Activated naive CD4-positive, alpha-beta T cell treated with anti-CD3 and anti-CD28 coated beads, Interleukin-2, amount 50 U/mL, for 72 hours (primary cell): ENCODE data around the gene SLC39A2. TPM values are rescaled to one million over a fixed set of nuclear protein-coding genes. Genes with fewer than 3 reads are reported as not detected.
"Not testable (repeated sequence)": the region's sequence is repeated elsewhere in the genome, so short reads cannot be mapped to it uniquely, and the experiment has no call there.

Experiments used
- ATAC-seq, 2 donors: fragments of 150-1000 bp; cut with Tn5 transposase; 2 replicates each; pipeline ENCODE4 v1.10.0; 2021; ENCODE audit warnings: mild to moderate bottlenecking in 2 of 2, moderate library complexity in 2 of 2
- DNase-seq, 2 donors: peaks; one replicate each; pipeline ENCODE4 v3.0.0; 2021 to 2022; ENCODE audit warnings: low spot score in 2 of 2
- H3K27ac Mint-ChIP-seq, 2 donors: one replicate each; pipeline ENCODE4 v1.8.0; 2022; ENCODE audit warnings: mild to moderate bottlenecking in 2 of 2, mixed read lengths in 2 of 2
- H3K36me3 Mint-ChIP-seq, 2 donors: one replicate each; pipeline ENCODE4 v1.8.0; 2022; ENCODE audit warnings: mixed read lengths in 2 of 2
- H3K9me3 Mint-ChIP-seq, 2 donors: one replicate each; pipeline ENCODE4 v1.8.0; 2022; ENCODE audit warnings: mixed read lengths in 2 of 2
- total RNA-seq, 2 donors: library from RNA; stranded (reverse); gene quantifications; one replicate each; pipeline ENCODE4 v1.2.3, GENCODE V29; 2022

SLC39A2 gene
- total RNA-seq, 2 donors from 2014 or later: 0.27 TPM; not detected in 1

- no peaks in the 10 kb centered on the region for H3K9me3 Mint-ChIP-seq
- H3K36me3 Mint-ChIP-seq: no peaks in the 10 kb centered on the region
- no peak for DNase-seq
- ATAC-seq: no peak
- H3K27ac Mint-ChIP-seq: no peak within 1 kb of the TSS
Observed at GRCh38 chr14:21034707-21035106, 35.6 kb downstream of the SLC39A2 start, which contains the start of gene RNASE13. Gene RNASE13 (minus strand): TSS chr14:21034807. CDS start chr14:21034288, 519 bp downstream.

- Mint-ChIP-seq H3K27ac (peak overlapping the region in 1 of 2 donors; percentile 18), H3K36me3 (no peaks in the 10 kb centered on the region), H3K9me3 (no peaks in the 10 kb centered on the region)
- DNase-seq: no peak
- peak in 1 of 2 donors; percentile 65 for ATAC-seq
Observed at GRCh38 chr14:21036751-21037150, 37.7 kb downstream of the SLC39A2 start.

GRCh38 chr14:21037156-21037555 is 38.1 kb downstream of the SLC39A2 start:
- H3K36me3 Mint-ChIP-seq: no peaks in the 10 kb centered on the region
- no peak for ATAC-seq
- no peak for DNase-seq
- H3K27ac Mint-ChIP-seq: no peak overlapping the region
- H3K9me3 Mint-ChIP-seq: no peaks in the 10 kb centered on the region

GRCh38 chr14:21038441-21039422 is 39.6 kb downstream of the SLC39A2 start:
- no peak overlapping the region for H3K27ac Mint-ChIP-seq
- no peaks in the 10 kb centered on the region for H3K36me3 Mint-ChIP-seq
- DNase-seq (no peak), ATAC-seq (no peak)
- H3K9me3 Mint-ChIP-seq: no peaks in the 10 kb centered on the region

- ATAC-seq (peak; percentile 56 to 64), DNase-seq (no peak)
- Mint-ChIP-seq H3K36me3 (no peaks in the 10 kb centered on the region), H3K9me3 (no peaks in the 10 kb centered on the region), H3K27ac (peak overlapping the region; percentile 11 to 20)
Observed at GRCh38 chr14:21039585-21040369, 40.7 kb downstream of the SLC39A2 start.

GRCh38 chr14:21040370-21040925 is 41.4 kb downstream of the SLC39A2 start:
- DNase-seq: no peak
- ATAC-seq: no peak
- Mint-ChIP-seq H3K27ac (peak overlapping the region in 1 of 2 donors; percentile 20), H3K36me3 (no peaks in the 10 kb centered on the region), H3K9me3 (no peaks in the 10 kb centered on the region)

- peak overlapping the region in 1 of 2 donors; percentile 20 for H3K27ac Mint-ChIP-seq
Observed at GRCh38 chr14:21040941-21041340, 41.8 kb downstream of the SLC39A2 start.

GRCh38 chr14:21041676-21042433 is 42.8 kb downstream of the SLC39A2 start, which contains the start of gene RNASE7:
Gene RNASE7 (plus strand): TSS chr14:21042362. CDS start chr14:21042993, 631 bp downstream.
- Mint-ChIP-seq H3K9me3 (no peaks in the 10 kb centered on the region), H3K36me3 (no peaks in the 10 kb centered on the region), H3K27ac (peak within 1 kb of the TSS in 1 of 2 donors; percentile 78)
- no peak for ATAC-seq
- no peak for DNase-seq

More at GRCh38 chr14:21040941-21041340, 41.8 kb downstream of the SLC39A2 start:
- H3K36me3 Mint-ChIP-seq, DNase-seq, ATAC-seq, H3K9me3 Mint-ChIP-seq: not testable (repeated sequence)

GRCh38 chr14:21042918-21043317 is 43.8 kb downstream of the SLC39A2 start:
- peak overlapping the region in 1 of 2 donors; percentile 78 for H3K27ac Mint-ChIP-seq
- H3K36me3 Mint-ChIP-seq: no peaks in the 10 kb centered on the region
- no peak for DNase-seq
- ATAC-seq: no peak
- H3K9me3 Mint-ChIP-seq: no peaks in the 10 kb centered on the region

- DNase-seq: no peak
- H3K9me3 Mint-ChIP-seq: no peaks in the 10 kb centered on the region
- ATAC-seq: no peak
Observed at GRCh38 chr14:21043387-21043973, 44.4 kb downstream of the SLC39A2 start.

GRCh38 chr14:21043974-21044618 is 45.0 kb downstream of the SLC39A2 start:
- H3K36me3 Mint-ChIP-seq: no peaks in the 10 kb centered on the region
- H3K27ac Mint-ChIP-seq: peak overlapping the region in 1 of 2 donors; percentile 62
- H3K9me3 Mint-ChIP-seq: no peaks in the 10 kb centered on the region
- DNase-seq (no peak), ATAC-seq (no peak)

More at GRCh38 chr14:21043387-21043973, 44.4 kb downstream of the SLC39A2 start:
- H3K27ac Mint-ChIP-seq: no peak overlapping the region
- H3K36me3 Mint-ChIP-seq: no peaks in the 10 kb centered on the region

- ATAC-seq: no peak
- H3K36me3 Mint-ChIP-seq: no peaks in the 10 kb centered on the region
- no peak overlapping the region for H3K27ac Mint-ChIP-seq
- no peaks in the 10 kb centered on the region for H3K9me3 Mint-ChIP-seq
- DNase-seq: no peak
Observed at GRCh38 chr14:21047378-21047781, 48.3 kb downstream of the SLC39A2 start.

- no peaks in the 10 kb centered on the region for H3K9me3 Mint-ChIP-seq
- DNase-seq (no peak), ATAC-seq (no peak)
- no peak overlapping the region for H3K27ac Mint-ChIP-seq
- no peaks in the 10 kb centered on the region for H3K36me3 Mint-ChIP-seq
Observed at GRCh38 chr14:21048638-21049037, 49.5 kb downstream of the SLC39A2 start.

- Mint-ChIP-seq H3K36me3 (no peaks in the 10 kb centered on the region), H3K9me3 (no peaks in the 10 kb centered on the region), H3K27ac (no peak overlapping the region)
- ATAC-seq (no peak), DNase-seq (no peak)
Observed at GRCh38 chr14:21049271-21049673, 50.2 kb downstream of the SLC39A2 start.

- H3K9me3 Mint-ChIP-seq: no peaks in the 10 kb centered on the region
- ATAC-seq (no peak), DNase-seq (no peak)
- H3K27ac Mint-ChIP-seq: no peak overlapping the region
- H3K36me3 Mint-ChIP-seq: no peaks in the 10 kb centered on the region
Observed at GRCh38 chr14:21050597-21050996, 51.5 kb downstream of the SLC39A2 start.
